Stimulated activated CD8-positive, alpha-beta memory T cell treated with anti-CD3 and anti-CD28 coated beads, Interleukin-15, amount 100 ng/mL, for 1 hour (primary cell): ENCODE results near the gene MAB21L4.

ENCODE experiments used
- DNase-seq: peaks from one replicate; pipeline ENCODE4 v3.0.0-alpha.2; 2020; ENCODE audit warnings: low read depth

MAB21L4 gene

GRCh38 chr2:240895656-240896388 lies at the start of gene MAB21L4:
TSS of gene MAB21L4 (minus strand) at chr2:240896156. CDS start at chr2:240895997, 159 bp downstream.
- no peak for DNase-seq

GRCh38 chr2:240936106-240936505 lies 40.1 kb upstream of the MAB21L4 start:
- DNase-seq: no peak

GRCh38 chr2:240935103-240935876 lies 39.3 kb upstream of the MAB21L4 start:
- no peak for DNase-seq

GRCh38 chr2:240934701-240935102 lies 38.7 kb upstream of the MAB21L4 start:
- no peak for DNase-seq

- DNase-seq: no peak
Measured at GRCh38 chr2:240933966-240934700, 38.2 kb upstream of the MAB21L4 start.

GRCh38 chr2:240933048-240933965 lies 37.4 kb upstream of the MAB21L4 start:
- DNase-seq: no peak

GRCh38 chr2:240932724-240933047 lies 36.7 kb upstream of the MAB21L4 start:
- DNase-seq: no peak

- DNase-seq: no peak
Measured at GRCh38 chr2:240932001-240932723, 36.2 kb upstream of the MAB21L4 start.

- DNase-seq: no peak
Measured at GRCh38 chr2:240931319-240931949, 35.5 kb upstream of the MAB21L4 start.

- DNase-seq: no peak
Measured at GRCh38 chr2:240930631-240931318, 34.8 kb upstream of the MAB21L4 start.

GRCh38 chr2:240930096-240930630 lies 34.2 kb upstream of the MAB21L4 start:
- no peak for DNase-seq

GRCh38 chr2:240929364-240930095 lies 33.6 kb upstream of the MAB21L4 start:
- DNase-seq: no peak

- no peak for DNase-seq
Measured at GRCh38 chr2:240928476-240929363, 32.8 kb upstream of the MAB21L4 start.

- no peak for DNase-seq
Measured at GRCh38 chr2:240927390-240927781, 31.4 kb upstream of the MAB21L4 start.

- DNase-seq: no peak
Measured at GRCh38 chr2:240926516-240927389, 30.8 kb upstream of the MAB21L4 start.

- no peak for DNase-seq
Measured at GRCh38 chr2:240925568-240926515, 29.9 kb upstream of the MAB21L4 start.
